GM21786 (cell line): ENCODE data around the gene UBE2QL1.

Experiments used
- ATAC-seq: cut with Tn5 transposase; IDR thresholded peaks from one replicate; pipeline ENCODE4 v1.9.1; 2021; ENCODE audit not compliant: unreplicated experiment

The UBE2QL1 gene

GRCh38 chr5:6448622-6449464 is at the start of gene UBE2QL1:
Gene UBE2QL1, plus strand, starts transcription at chr5:6448859. Its CDS starts 35 bp downstream, at chr5:6448894.
- no peak for ATAC-seq

GRCh38 chr5:6399980-6400910 is 48.4 kb upstream of the UBE2QL1 start:
- no peak for ATAC-seq

GRCh38 chr5:6401410-6401809 is 47.2 kb upstream of the UBE2QL1 start:
- no peak for ATAC-seq

GRCh38 chr5:6402939-6403338 is 45.7 kb upstream of the UBE2QL1 start:
- no peak for ATAC-seq

- no peak for ATAC-seq
These were observed 45.2 kb upstream of the UBE2QL1 start for GRCh38 chr5:6403416-6403815.

- ATAC-seq, result no peak
These were observed 44.5 kb upstream of the UBE2QL1 start for GRCh38 chr5:6404129-6404528.

GRCh38 chr5:6405591-6405990 is 43.1 kb upstream of the UBE2QL1 start:
- ATAC-seq, result no peak

GRCh38 chr5:6407558-6408259 is 41.0 kb upstream of the UBE2QL1 start:
- no peak for ATAC-seq

- ATAC-seq, result no peak
These were observed 40.4 kb upstream of the UBE2QL1 start for GRCh38 chr5:6408260-6408596.

GRCh38 chr5:6408627-6409446 is 39.8 kb upstream of the UBE2QL1 start:
- no peak for ATAC-seq

- ATAC-seq, result no peak
These were observed 38.2 kb upstream of the UBE2QL1 start for GRCh38 chr5:6410421-6410820.

GRCh38 chr5:6411141-6411540 is 37.5 kb upstream of the UBE2QL1 start:
- ATAC-seq, result no peak

GRCh38 chr5:6412811-6413210 is 35.8 kb upstream of the UBE2QL1 start:
- no peak for ATAC-seq

GRCh38 chr5:6417657-6418056 is 31.0 kb upstream of the UBE2QL1 start:
- ATAC-seq, result no peak

- no peak for ATAC-seq
These were observed 29.9 kb upstream of the UBE2QL1 start for GRCh38 chr5:6418679-6419276.

GRCh38 chr5:6419340-6419852 is 29.3 kb upstream of the UBE2QL1 start:
- ATAC-seq, result no peak

GRCh38 chr5:6423327-6424109 is 25.1 kb upstream of the UBE2QL1 start:
- no peak for ATAC-seq

GRCh38 chr5:6424110-6424659 is 24.5 kb upstream of the UBE2QL1 start:
- no peak for ATAC-seq

- no peak for ATAC-seq
These were observed 24.0 kb upstream of the UBE2QL1 start for GRCh38 chr5:6424700-6425099.
